GM20431 (cell line): ENCODE data around the gene TMBIM4.

Source experiments
- in situ Hi-C: fragments of 300-500 bp; cut with MseI, MboI; formaldehyde crosslinking; loops from one replicate; pipeline ENCODE4 v1.15.0; 2020; ENCODE audit warnings: low sequenced_read_pairs; ENCODE audit not compliant: unreplicated experiment

The TMBIM4 gene

GRCh38 chr12:66142826-66143225 is 27.0 kb downstream of the TMBIM4 start:
- in situ Hi-C loops: no loop called here

- in situ Hi-C loops: no loop called here
Measured at GRCh38 chr12:66141299-66141698, 28.5 kb downstream of the TMBIM4 start.

- in situ Hi-C loops: no loop called here
Measured at GRCh38 chr12:66140731-66141130, 29.1 kb downstream of the TMBIM4 start.

- in situ Hi-C loops: no loop called here
Measured at GRCh38 chr12:66139328-66139727, 30.5 kb downstream of the TMBIM4 start.

GRCh38 chr12:66137937-66138336 is 31.9 kb downstream of the TMBIM4 start:
- in situ Hi-C loops: no loop called here

GRCh38 chr12:66132408-66132807 is 37.4 kb downstream of the TMBIM4 start:
- in situ Hi-C loops: no loop called here

- in situ Hi-C loops: no loop called here
Measured at GRCh38 chr12:66131067-66131688, 38.6 kb downstream of the TMBIM4 start.

- in situ Hi-C loops: no loop called here
Measured at GRCh38 chr12:66130267-66131066, 39.3 kb downstream of the TMBIM4 start, which contains the start of gene LLPH. Gene LLPH, minus strand, starts transcription at chr12:66130750. Its CDS starts 1,644 bp downstream, at chr12:66129106.

GRCh38 chr12:66129934-66130266 is 39.9 kb downstream of the TMBIM4 start:
- in situ Hi-C loops: no loop called here

- in situ Hi-C loops: no loop called here
Measured at GRCh38 chr12:66127650-66128049, 42.1 kb downstream of the TMBIM4 start.

GRCh38 chr12:66120477-66120876 is 49.3 kb downstream of the TMBIM4 start:
- in situ Hi-C loops: loop anchor here (25.0 kb wide), 2 partner anchors 292 to 533 kb away; no protein-coding TSS in a partner anchor

- in situ Hi-C loops: loop anchor here (25.0 kb wide), 2 partner anchors 292 to 533 kb away; no protein-coding TSS in a partner anchor
Measured at GRCh38 chr12:66119870-66120241, 49.9 kb downstream of the TMBIM4 start.

- in situ Hi-C loops: loop anchor here (25.0 kb wide), 2 partner anchors 293 to 532 kb away; no protein-coding TSS in a partner anchor
Measured at GRCh38 chr12:66119229-66119869, 50.4 kb downstream of the TMBIM4 start.

GRCh38 chr12:66118240-66118891 is 51.4 kb downstream of the TMBIM4 start:
- in situ Hi-C loops: loop anchor here (25.0 kb wide), 2 partner anchors 294 to 531 kb away; no protein-coding TSS in a partner anchor

- in situ Hi-C loops: loop anchor here (25.0 kb wide), 2 partner anchors 295 to 530 kb away; no protein-coding TSS in a partner anchor
Measured at GRCh38 chr12:66117242-66117641, 52.6 kb downstream of the TMBIM4 start.

- in situ Hi-C loops: loop anchor here (25.0 kb wide), 2 partner anchors 297 to 528 kb away; no protein-coding TSS in a partner anchor
Measured at GRCh38 chr12:66115071-66115600, 54.7 kb downstream of the TMBIM4 start.

GRCh38 chr12:66113471-66113870 is 56.3 kb downstream of the TMBIM4 start:
- in situ Hi-C loops: loop anchor here (25.0 kb wide), 2 partner anchors 299 to 526 kb away; no protein-coding TSS in a partner anchor

- in situ Hi-C loops: loop anchor here (25.0 kb wide), 2 partner anchors 301 to 524 kb away; no protein-coding TSS in a partner anchor
Measured at GRCh38 chr12:66111605-66112004, 58.2 kb downstream of the TMBIM4 start.

GRCh38 chr12:66109056-66109455 is 60.7 kb downstream of the TMBIM4 start:
- in situ Hi-C loops: loop anchor here (10.0 to 25.0 kb wide), 3 partner anchors 303 to 1214 kb away; no protein-coding TSS in a partner anchor

GRCh38 chr12:66108386-66108785 is 61.4 kb downstream of the TMBIM4 start:
- in situ Hi-C loops: loop anchor here (10.0 to 25.0 kb wide), 3 partner anchors 304 to 1214 kb away; no protein-coding TSS in a partner anchor
